Muscle layer of colon (tissue), 2 donors: ENCODE results near the gene ITGB1BP2.
"Not testable (repeated sequence)": the region's sequence is repeated elsewhere in the genome, so short reads cannot be mapped to it uniquely, and the experiment has no call there.

Experiments used
- H3K27ac ChIP-seq: one replicate; pipeline ENCODE4 v1.7.0; 2013; ENCODE audit warnings: low read depth, mild to moderate bottlenecking, low read length, moderate library complexity
- H3K27me3 ChIP-seq, 2 donors: one replicate each; pipeline ENCODE4 v1.7.0; 2013; ENCODE audit warnings: low read length in 2 of 2, mild to moderate bottlenecking in 2 of 2; ENCODE audit not compliant: insufficient read depth in 2 of 2, control insufficient read depth in 1 of 2
- H3K36me3 ChIP-seq: one replicate; pipeline ENCODE4 v1.7.0; 2013; ENCODE audit warnings: mild to moderate bottlenecking, low read length; ENCODE audit not compliant: insufficient read depth
- H3K4me1 ChIP-seq: one replicate; pipeline ENCODE4 v1.7.0; 2013; ENCODE audit warnings: mild to moderate bottlenecking, low read length; ENCODE audit not compliant: insufficient read depth
- H3K4me3 ChIP-seq, 2 donors: one replicate each; pipeline ENCODE4 v1.7.0; 2013; ENCODE audit warnings: low read length in 2 of 2, low read depth in 1 of 2, mild to moderate bottlenecking in 1 of 2, moderate library complexity in 1 of 2
- H3K9ac ChIP-seq: one replicate; pipeline ENCODE4 v1.7.0; 2013; ENCODE audit warnings: low read length
- H3K9me3 ChIP-seq: one replicate; pipeline ENCODE4 v1.7.0; 2013; ENCODE audit warnings: mild to moderate bottlenecking, low read length
- donor health status: abdominal sarcoma.
- donor health status: Adenocarcinoma of cecum.

The ITGB1BP2 gene

DNA sequence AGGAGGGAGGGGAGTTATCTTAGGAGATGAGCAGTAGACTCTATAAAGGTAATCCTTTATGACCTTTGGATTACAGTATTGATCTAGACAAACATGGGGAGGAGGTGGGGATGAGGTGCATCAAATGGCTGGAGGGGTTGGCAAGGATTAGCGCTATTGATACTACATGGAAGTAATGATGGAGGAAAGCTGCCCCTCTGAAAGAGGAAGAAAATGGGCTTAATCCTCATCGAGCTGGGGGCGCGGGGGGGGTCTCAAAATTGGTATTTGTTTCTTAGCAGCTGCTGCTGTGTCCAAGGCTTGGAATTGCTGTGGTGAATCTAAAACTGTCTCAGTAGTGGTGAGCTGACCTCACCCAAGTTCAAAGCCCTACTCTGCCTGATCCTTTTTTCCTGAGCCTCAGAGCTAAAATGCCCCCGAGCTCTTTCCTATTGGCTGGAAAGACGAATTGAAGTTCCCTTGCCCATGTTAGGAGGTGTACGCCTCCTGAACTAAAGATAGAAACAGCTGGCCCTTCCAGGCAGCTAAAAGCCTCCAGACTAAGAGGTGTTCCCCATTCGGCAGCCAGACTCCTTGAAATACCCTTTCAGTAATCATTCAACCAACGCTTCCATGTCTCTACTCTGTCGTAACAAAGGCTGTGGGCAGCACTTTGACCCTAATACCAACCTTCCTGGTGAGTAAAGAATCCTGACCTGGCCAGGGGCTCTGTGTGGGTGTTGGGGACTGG is at the start of gene ITGB1BP2:
Gene ITGB1BP2, plus strand, starts transcription at position 556 of the 730 bp plus-strand sequence. Its CDS starts 57 bp downstream, at position 613.
- H3K9me3 ChIP-seq, result peaks cover 3% of the 10 kb centered on the region
- peaks cover 16% of the 10 kb centered on the region for H3K4me1 ChIP-seq
- peak within 1 kb of the TSS; percentile 80 for H3K27ac ChIP-seq
- H3K27me3 ChIP-seq, result no peaks in the 10 kb centered on the region
- peaks cover 23% of the 10 kb centered on the region for H3K36me3 ChIP-seq
- peak within 1 kb of the TSS; percentile 8 to 55 for H3K4me3 ChIP-seq
- peak within 1 kb of the TSS; percentile 55 for H3K9ac ChIP-seq

GRCh38 chrX:71252221-71252620 is 49.3 kb upstream of the ITGB1BP2 start:
- Histone ChIP-seq H3K27ac (no peak overlapping the region), H3K4me3 (no peak overlapping the region), H3K4me1 (peaks cover 13% of the 10 kb centered on the region), H3K9me3 (no peaks in the 10 kb centered on the region), H3K36me3 (peaks cover 5% of the 10 kb centered on the region), H3K27me3 (peaks cover 0 to 12% of the 10 kb centered on the region in 2 donors), H3K9ac (no peak overlapping the region)

DNA sequence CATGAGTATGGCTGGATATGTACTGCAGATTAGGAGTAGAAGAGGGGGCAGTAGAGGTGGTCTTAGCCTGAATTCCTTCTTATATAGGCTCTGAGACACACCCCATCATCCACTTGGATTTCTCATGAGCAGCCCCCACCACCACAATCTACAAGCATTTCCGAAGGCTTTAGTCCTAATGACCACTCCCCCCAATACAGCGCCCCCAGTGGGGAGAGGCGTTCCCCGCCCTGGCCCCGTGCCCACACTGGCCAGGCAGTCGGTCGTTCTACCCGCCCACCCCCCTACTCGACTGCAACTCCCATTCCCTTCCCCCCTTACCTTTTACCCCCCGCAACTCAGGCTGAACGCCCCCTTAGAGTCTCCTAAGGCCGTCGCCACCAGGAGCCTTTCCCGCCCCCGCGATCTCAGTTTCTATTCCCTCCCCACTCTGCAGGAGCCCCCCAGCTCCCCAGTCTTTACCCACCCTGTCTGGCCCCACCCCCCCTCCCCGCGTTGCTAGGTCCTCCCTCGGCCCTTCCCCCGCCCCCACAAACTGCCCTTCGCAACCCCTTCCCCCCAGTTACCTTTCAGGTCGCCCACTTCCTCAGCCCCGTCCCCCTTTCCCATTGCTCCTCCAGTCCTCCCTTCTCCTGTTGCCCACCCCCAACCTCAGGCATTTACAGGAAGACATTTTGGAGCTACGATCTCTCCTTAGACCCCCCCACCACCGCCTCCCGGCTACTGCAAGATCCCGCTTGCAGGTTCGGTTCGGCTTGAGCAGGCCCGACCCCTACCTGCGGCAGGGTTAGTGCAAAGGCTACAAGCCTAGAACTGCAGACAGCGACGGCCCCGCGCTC is 48.1 kb upstream of the ITGB1BP2 start:
- Histone ChIP-seq H3K4me1 (peaks cover 13% of the 10 kb centered on the region), H3K9ac (no peak overlapping the region), H3K27me3 (peaks cover 0 to 12% of the 10 kb centered on the region in 2 donors), H3K9me3 (no peaks in the 10 kb centered on the region), H3K27ac (peak overlapping the region; percentile 61), H3K4me3 (peak overlapping the region; percentile 55 to 77), H3K36me3 (no peaks in the 10 kb centered on the region)

DNA sequence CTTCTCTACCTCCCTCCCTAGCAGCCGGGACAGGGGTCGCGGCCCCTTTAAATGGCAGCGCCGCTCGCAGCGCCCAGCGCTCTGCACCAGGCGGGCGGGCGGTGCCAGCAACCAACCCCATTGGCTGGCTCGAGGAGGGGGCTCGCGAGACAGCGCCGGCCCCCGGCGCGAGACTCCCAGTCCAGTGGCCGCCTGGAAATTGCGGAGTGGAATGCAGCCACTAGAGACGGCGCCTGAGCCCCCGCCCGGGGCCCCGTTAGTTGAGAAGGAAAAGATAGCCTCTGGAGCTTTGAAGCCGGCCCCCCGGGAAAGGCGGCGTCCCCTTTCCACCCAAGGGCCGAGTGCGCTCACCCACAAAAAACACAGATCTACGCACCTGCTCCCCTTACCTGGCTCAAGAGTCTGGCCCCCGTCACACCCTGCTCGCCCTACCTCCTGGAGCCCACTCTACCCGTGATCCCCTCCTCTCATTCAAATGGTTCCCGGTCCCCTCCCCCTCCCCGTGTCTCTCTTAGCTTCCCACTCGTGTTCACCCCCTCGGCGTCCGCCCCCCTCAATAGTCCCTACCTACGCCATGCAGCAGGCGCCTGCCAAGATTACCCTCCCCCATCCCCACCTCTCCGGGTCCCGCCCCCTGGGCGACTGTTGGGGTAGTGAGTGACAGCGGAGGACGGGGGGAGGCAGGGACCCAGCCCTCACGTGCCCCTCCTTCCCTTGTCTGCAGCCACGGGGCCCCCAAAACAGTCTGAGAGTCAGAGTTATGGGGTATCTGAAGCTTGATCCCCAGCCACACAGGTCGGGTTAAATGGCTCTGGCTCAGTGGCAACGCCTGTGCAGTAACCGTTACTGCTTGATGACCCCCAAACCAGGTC is 47.2 kb upstream of the ITGB1BP2 start, which contains the start of gene ZMYM3:
Gene ZMYM3, minus strand, starts transcription at position 49 of the 872 bp plus-strand sequence. CDS start 885 bp downstream, outside the sequence.
- H3K27ac ChIP-seq, result peak within 1 kb of the TSS; percentile 68
- H3K4me1 ChIP-seq, result peaks cover 13% of the 10 kb centered on the region

DNA sequence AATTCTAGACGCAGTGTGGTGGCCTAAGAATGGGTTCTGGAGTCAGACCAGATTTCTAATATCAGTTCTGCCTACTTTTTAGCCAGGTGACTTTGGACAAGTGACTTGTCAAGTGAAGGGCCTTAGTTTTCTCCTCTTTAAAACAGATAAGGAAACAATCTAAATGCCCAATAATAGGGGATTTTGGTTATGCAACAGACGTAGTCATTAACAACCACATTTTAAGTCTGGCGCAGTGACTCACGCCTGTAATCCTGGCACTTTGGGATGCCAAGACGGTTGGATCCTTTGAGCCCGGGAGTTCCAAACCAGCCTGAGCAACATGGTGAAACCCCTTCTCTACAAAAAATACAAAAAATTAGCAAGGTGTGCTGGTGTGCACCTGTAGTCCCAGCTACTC is 45.5 kb upstream of the ITGB1BP2 start:
- Histone ChIP-seq H3K4me3 (no peak overlapping the region), H3K9me3 (no peaks in the 10 kb centered on the region), H3K4me1 (peaks cover 13% of the 10 kb centered on the region), H3K36me3 (no peaks in the 10 kb centered on the region), H3K9ac (no peak overlapping the region), H3K27me3 (peaks cover 0 to 12% of the 10 kb centered on the region in 2 donors), H3K27ac (no peak overlapping the region)

More for the DNA sequence above, 47.2 kb upstream of the ITGB1BP2 start, which contains the start of gene ZMYM3:
- Histone ChIP-seq H3K9ac (peak within 1 kb of the TSS; percentile 44), H3K36me3 (no peaks in the 10 kb centered on the region), H3K4me3 (peak within 1 kb of the TSS; percentile 55 to 77), H3K9me3 (no peaks in the 10 kb centered on the region), H3K27me3 (peaks cover 0 to 12% of the 10 kb centered on the region in 2 donors)

- Histone ChIP-seq H3K27me3 (peaks cover 0 to 12% of the 10 kb centered on the region in 2 donors), H3K9me3 (no peaks in the 10 kb centered on the region), H3K27ac (no peak overlapping the region), H3K4me3 (no peak overlapping the region), H3K36me3 (no peaks in the 10 kb centered on the region), H3K4me1 (peaks cover 12% of the 10 kb centered on the region), H3K9ac (no peak overlapping the region)
Measured at GRCh38 chrX:71256856-71257255, 44.7 kb upstream of the ITGB1BP2 start.

DNA sequence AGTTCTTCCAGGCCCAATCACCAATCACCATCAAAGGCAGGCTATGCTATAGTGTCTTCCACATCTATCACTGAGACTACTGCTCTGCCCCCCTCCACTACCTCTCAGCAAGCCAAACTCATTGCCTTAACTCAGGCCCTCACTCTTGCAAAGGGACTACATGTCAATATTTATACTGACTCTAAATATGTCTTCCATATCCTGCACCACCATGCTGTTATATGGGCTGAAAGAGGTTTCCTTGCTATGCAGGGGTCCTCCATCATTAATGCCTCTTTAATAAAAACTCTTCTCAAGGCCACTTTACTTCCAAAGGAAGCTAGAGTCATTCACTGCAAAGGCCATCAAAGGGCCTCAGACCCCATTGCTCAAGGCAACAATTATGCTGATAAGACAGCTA is 32.9 kb upstream of the ITGB1BP2 start:
- not testable (repeated sequence) for H3K9ac ChIP-seq, H3K4me1 ChIP-seq, H3K4me3 ChIP-seq

GRCh38 chrX:71269801-71270395 is 31.7 kb upstream of the ITGB1BP2 start:
- no peaks in the 10 kb centered on the region for H3K36me3 ChIP-seq
- no peak overlapping the region for H3K9ac ChIP-seq
- no peak overlapping the region for H3K4me3 ChIP-seq
- H3K27me3 ChIP-seq, result no peaks in the 10 kb centered on the region
- H3K9me3 ChIP-seq, result no peaks in the 10 kb centered on the region
- H3K27ac ChIP-seq, result no peak overlapping the region
- H3K4me1 ChIP-seq, result no peaks in the 10 kb centered on the region

More for the DNA sequence above, 32.9 kb upstream of the ITGB1BP2 start:
- H3K27ac ChIP-seq, H3K9me3 ChIP-seq, H3K36me3 ChIP-seq, H3K27me3 ChIP-seq: not testable (repeated sequence)

GRCh38 chrX:71272313-71272712 is 29.2 kb upstream of the ITGB1BP2 start:
- not testable (repeated sequence) for H3K9ac ChIP-seq, H3K36me3 ChIP-seq, H3K9me3 ChIP-seq, H3K4me1 ChIP-seq, H3K4me3 ChIP-seq, H3K27me3 ChIP-seq, H3K27ac ChIP-seq

DNA sequence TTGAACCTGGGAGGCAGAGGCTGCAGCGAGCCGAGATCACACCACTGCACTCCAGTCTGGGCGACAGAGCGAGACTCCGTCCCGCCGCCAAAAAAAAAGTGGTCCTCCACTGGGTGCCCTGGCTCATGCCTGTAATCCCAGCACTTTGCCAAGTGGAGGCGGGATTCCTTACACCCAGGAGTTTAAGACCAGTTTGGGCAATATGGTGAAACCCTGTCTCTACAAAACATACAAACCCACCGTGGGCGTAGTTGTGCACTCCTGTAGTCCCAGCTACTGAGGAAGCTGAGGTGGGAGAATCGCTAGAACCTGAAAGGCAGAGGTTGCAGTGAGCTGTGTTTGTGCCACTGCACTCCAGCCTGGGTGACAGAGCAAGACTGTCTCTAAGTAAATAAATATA is 20.2 kb upstream of the ITGB1BP2 start:
- H3K36me3 ChIP-seq, H3K27ac ChIP-seq, H3K4me1 ChIP-seq, H3K27me3 ChIP-seq, H3K9me3 ChIP-seq, H3K4me3 ChIP-seq, H3K9ac ChIP-seq: not testable (repeated sequence)
